DOHH2 (cell line): ENCODE results near the gene ZDHHC15.
"Not testable (repeated sequence)": the region's sequence is repeated elsewhere in the genome, so short reads cannot be mapped to it uniquely, and the experiment has no call there.

Source experiments
- EZH2phosphoT487 ChIP-seq: fragments of 200-600 bp; sonication (generic); IDR thresholded peaks from 2 replicates; pipeline ENCODE4 v1.6.1; 2017; ENCODE audit warnings: borderline replicate concordance, mild to moderate bottlenecking, antibody characterized with exemption, low read length, moderate library complexity, mixed read lengths
- TF ChIP-seq, protein P1 (sequence below): fragments of 200-600 bp; sonication (generic); IDR thresholded peaks from one replicate; pipeline ENCODE4 v1.5.1; 2014; ENCODE audit warnings: antibody characterized with exemption, mild to moderate bottlenecking, low read depth, low read length; ENCODE audit not compliant: poor library complexity, severe bottlenecking

DNA sequence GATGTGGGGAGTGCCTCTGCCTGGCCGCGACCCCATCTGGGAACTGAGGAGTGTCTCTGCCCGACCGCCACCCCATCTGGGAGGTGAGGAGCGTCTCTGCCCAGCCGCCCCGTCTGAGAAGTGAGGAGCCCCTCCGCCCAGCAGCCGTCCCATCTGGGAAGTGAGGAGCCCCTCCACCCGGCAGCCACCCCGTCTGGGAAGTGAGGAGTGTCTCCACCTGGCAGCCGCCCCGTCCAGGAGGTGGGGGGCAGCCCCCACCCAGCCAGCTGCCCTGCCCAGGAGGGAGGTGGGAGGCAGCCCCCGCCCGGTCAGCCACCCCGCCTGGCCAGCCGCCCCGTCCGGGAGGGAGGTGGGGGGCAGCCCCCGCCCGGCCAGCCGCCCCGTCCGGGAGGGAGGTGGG, 115.7 kb downstream of the ZDHHC15 start:
- TF ChIP-seq, protein P1, sequence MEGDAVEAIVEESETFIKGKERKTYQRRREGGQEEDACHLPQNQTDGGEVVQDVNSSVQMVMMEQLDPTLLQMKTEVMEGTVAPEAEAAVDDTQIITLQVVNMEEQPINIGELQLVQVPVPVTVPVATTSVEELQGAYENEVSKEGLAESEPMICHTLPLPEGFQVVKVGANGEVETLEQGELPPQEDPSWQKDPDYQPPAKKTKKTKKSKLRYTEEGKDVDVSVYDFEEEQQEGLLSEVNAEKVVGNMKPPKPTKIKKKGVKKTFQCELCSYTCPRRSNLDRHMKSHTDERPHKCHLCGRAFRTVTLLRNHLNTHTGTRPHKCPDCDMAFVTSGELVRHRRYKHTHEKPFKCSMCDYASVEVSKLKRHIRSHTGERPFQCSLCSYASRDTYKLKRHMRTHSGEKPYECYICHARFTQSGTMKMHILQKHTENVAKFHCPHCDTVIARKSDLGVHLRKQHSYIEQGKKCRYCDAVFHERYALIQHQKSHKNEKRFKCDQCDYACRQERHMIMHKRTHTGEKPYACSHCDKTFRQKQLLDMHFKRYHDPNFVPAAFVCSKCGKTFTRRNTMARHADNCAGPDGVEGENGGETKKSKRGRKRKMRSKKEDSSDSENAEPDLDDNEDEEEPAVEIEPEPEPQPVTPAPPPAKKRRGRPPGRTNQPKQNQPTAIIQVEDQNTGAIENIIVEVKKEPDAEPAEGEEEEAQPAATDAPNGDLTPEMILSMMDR, result not testable (repeated sequence)
- not testable (repeated sequence) for TF ChIP-seq EZH2phosphoT487
